GOT3 (cell line): ENCODE data around the gene RARB.

Experiments used
- DNase-seq: peaks from one replicate; lab custom pipeline; 2025; ENCODE audit warnings: mixed read lengths; lab: John Stamatoyannopoulos, UW

Gene RARB

GRCh38 chr3:25427942-25428788 is at the start of gene RARB:
Gene RARB (plus strand): TSS chr3:25428263. CDS start chr3:25428732, 469 bp downstream.
- peak; percentile 4 for DNase-seq

GRCh38 chr3:25378786-25379311 is 49.2 kb upstream of the RARB start:
- no peak for DNase-seq

- no peak for DNase-seq
These were observed 47.8 kb upstream of the RARB start for GRCh38 chr3:25380222-25380739.

DNA sequence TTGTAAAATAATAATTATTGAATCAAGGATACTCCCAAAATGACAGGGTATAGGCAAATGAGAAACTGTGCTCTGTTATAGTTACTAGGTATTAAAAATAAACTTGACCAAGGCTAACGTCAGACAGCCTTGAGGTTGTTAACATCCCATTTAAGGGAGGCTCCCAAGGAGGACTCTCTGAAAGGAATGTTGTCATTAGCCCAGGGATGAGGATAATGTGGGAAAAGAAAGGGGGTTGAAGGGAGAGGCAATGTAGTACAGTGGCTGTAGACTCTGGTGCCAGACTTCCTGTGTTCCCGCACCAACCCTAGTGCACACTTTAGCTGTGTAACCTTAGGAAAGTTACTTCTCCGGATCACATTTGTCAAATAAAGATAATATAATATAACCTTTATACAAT is 47.0 kb upstream of the RARB start:
- DNase-seq: no peak

- DNase-seq: no peak
These were observed 43.6 kb upstream of the RARB start for GRCh38 chr3:25384471-25384870.

GRCh38 chr3:25385807-25386460 is 42.1 kb upstream of the RARB start:
- no peak for DNase-seq

- DNase-seq: no peak
These were observed 41.3 kb upstream of the RARB start for GRCh38 chr3:25386686-25387255.

GRCh38 chr3:25390605-25391004 is 37.5 kb upstream of the RARB start:
- DNase-seq: no peak

DNA sequence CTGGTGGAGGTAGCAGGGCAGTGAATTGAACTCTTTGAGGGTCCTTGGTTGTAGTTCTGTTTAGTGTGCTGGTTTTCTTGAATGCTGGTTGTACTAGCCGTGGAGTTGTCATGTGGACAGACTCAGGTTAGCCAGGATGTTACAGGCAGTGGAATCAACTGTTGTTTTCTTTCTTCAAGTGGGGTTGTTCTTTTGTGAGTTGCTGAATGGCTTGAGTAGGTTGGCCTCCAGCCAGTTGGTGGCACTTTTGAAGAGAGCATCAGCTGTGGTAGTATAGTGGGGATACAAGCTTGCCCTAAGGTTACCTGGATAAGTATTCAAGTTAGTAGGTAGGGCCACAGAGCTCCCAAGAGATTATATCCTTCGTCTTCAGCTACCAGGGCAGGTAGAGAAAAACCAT is 31.8 kb upstream of the RARB start:
- DNase-seq: no peak

GRCh38 chr3:25396686-25397085 is 31.4 kb upstream of the RARB start:
- DNase-seq: no peak

DNA sequence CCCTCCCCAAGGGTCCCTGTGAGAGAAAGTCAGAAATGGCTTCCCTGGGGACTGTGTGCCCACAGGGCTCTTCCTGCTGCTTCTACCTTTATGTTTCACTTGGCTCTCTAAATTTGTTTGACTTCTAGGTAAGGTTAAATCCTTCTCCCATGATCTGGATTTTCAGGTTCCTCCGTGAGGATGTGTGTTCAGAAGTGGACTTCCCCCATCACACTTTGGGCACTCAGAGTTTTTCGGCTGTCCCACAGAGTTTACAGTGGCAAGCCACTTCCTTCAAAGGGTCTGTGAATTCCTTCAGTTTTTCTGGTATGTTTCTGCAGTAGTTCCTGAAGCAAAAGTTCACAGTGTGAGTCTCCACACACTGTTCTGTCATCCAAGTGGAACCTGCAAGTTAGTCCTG is 30.9 kb upstream of the RARB start:
- no peak for DNase-seq

DNA sequence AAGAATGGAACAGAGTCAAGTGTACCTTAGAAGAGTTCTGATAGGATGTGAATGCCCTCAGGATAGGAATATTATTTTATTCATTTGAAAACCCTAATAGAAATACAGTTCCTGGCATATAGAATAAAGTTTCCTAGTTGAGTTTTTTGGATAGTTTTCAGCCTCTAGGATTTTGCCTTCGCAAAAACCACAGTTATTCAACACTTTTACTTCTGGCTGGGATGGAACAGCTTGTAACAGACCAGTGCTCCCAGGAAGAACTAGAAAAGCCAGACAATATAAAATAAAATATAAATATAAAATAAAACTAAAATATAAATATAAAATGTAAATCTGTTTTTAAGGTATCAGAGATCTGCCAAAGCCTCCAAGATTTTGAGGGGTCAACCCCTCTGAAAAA is 27.5 kb upstream of the RARB start:
- DNase-seq: no peak

GRCh38 chr3:25403968-25404367 is 24.1 kb upstream of the RARB start:
- DNase-seq: no peak

GRCh38 chr3:25404569-25404968 is 23.5 kb upstream of the RARB start:
- no peak for DNase-seq

- DNase-seq: no peak
These were observed 22.7 kb upstream of the RARB start for GRCh38 chr3:25405335-25405734.

DNA sequence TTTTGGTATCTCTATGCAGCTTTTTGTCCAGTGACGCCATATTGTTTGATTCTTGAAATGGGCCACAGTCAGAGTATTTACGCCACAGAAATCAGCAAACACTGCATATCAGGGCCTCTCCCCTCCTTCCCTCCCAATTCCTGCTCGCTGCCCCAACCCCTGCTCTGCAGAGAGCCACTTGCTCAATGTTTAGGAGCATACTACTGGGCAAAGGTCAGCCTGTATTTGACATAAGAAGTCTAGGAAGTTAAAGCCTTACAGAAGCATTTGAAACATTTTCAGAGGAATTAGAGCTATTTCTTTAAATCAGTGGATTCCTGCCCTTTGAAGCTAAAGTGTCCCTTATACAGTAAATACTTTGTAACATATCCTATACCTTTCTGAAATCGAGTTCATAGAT is 17.4 kb upstream of the RARB start:
- no peak for DNase-seq

DNA sequence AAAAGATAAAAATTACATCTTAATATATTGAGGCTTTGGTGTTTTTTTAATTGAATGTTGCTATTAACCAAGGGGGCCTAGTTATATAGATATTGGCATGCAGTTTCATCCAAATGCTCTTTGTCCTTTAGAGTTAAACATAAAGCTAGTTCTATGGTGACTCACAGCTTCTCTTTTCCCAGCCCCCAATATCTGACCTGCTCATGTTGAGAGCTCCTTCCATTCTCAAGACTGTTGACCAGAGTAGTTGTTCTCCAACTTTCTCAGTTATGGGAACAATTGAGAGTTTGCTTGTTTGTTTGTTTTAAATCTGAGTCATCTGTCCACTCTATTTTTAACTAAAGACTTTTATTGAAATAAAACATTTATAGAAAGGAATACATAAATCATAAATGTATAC is 15.8 kb upstream of the RARB start:
- no peak for DNase-seq

DNA sequence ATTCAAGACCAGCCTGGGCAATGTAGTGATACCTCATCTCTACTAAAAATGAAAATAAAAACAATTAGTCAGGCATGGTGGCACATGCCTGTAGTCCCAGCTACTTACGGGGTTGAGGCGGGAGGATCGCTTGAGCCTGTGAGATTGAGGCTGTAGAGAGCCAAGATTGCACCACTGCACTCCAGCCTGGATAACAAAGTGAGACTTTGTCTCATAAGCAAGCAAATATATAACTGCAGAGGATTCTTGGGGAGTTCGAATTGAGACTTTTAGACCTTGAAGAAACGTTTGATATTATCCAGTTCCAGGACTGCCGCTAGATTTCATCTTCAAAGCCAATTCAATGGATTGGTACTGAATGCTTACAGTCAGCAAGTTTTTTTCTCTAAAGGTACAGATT is 11.9 kb upstream of the RARB start:
- DNase-seq: no peak

DNA sequence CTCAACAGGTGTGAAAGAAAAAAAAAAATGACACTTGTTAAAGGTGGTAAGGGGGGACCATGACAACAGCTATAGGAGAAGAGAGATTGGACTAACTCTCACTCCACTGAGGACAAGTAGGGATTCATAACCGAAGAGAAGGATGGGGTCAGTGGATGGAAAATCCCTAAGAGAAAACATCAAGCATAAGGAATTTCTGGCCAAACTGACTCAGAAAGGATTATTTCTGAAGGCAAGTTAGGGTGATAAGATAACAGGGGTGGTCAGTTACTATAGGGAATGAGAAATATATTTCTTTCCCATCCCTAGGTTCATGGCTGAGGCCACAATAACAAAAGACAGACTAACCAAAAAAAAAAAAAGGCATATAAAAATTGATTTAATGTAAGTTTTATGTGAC is 9.5 kb upstream of the RARB start:
- DNase-seq: no peak

GRCh38 chr3:25419251-25419650 is 8.8 kb upstream of the RARB start:
- DNase-seq: no peak

GRCh38 chr3:25420147-25420546 is 7.9 kb upstream of the RARB start:
- no peak for DNase-seq

DNA sequence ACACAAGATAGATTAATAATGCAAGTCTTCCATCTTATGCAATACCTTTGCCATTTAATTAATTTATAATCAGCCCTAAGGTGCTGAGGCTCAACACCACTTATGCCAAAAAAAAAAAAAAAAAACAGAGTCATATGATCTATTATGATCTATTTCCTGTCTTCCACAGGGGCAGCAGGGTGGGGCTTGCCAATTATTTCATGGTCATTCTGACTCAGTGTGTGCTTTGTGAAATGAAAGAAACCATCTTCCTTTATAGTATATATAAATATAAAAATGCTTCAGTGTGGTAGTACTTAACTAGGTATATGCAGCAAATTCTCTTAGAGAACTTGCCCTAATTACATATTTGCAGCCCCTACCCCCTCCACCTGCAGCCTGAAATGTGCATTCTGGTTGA is 7.2 kb upstream of the RARB start:
- no peak for DNase-seq

- no peak for DNase-seq
These were observed 6.3 kb upstream of the RARB start for GRCh38 chr3:25421747-25422146.
